ENCODE results near the gene CRLF3.

- TF ChIP-seq, protein P1, sequence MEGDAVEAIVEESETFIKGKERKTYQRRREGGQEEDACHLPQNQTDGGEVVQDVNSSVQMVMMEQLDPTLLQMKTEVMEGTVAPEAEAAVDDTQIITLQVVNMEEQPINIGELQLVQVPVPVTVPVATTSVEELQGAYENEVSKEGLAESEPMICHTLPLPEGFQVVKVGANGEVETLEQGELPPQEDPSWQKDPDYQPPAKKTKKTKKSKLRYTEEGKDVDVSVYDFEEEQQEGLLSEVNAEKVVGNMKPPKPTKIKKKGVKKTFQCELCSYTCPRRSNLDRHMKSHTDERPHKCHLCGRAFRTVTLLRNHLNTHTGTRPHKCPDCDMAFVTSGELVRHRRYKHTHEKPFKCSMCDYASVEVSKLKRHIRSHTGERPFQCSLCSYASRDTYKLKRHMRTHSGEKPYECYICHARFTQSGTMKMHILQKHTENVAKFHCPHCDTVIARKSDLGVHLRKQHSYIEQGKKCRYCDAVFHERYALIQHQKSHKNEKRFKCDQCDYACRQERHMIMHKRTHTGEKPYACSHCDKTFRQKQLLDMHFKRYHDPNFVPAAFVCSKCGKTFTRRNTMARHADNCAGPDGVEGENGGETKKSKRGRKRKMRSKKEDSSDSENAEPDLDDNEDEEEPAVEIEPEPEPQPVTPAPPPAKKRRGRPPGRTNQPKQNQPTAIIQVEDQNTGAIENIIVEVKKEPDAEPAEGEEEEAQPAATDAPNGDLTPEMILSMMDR (IDR thresholded peaks at IDR 0.05) = no peak
- TF ChIP-seq EZH2 (IDR thresholded peaks at IDR 0.05; ENCODE audit: borderline replicate concordance, insufficient read depth, low read depth, low read length, poor library complexity, severe bottlenecking) = no peak
Observed at GRCh38 chr17:30840771-30841170, 16.3 kb upstream of the CRLF3 start.

All from B cell (primary cell).